Suprapubic skin (tissue), 3 donors: ENCODE results near the gene OS9.

ENCODE experiments used
- CTCF ChIP-seq, 2 donors: fragments of 200-600 bp in 1 of 2; fragments of 450-650 bp in 1 of 2; sonication (generic) in 1 of 2; IDR thresholded peaks; one replicate each; pipeline ENCODE4 v1.5.1; 2016 to 2019; ENCODE audit warnings: antibody characterized with exemption in 2 of 2, mild to moderate bottlenecking in 1 of 2, moderate library complexity in 1 of 2
- EP300 ChIP-seq: sonication (generic); formaldehyde crosslinking; IDR thresholded peaks from one replicate; pipeline ENCODE4 v1.6.1; 2017; ENCODE audit warnings: antibody characterized with exemption
- POLR2A ChIP-seq, 2 donors: fragments of 450-650 bp; IDR thresholded peaks; one replicate each; pipeline ENCODE4 v1.6.1; 2017; ENCODE audit warnings: antibody characterized with exemption in 2 of 2, mild to moderate bottlenecking in 2 of 2, moderate library complexity in 2 of 2

- TF ChIP-seq POLR2A (IDR thresholded peaks at IDR 0.05) (no peak), CTCF (IDR thresholded peaks at IDR 0.05) (no peak), EP300 (no peak)
Measured at GRCh38 chr12:57761391-57761998, 67.6 kb downstream of the OS9 start.
